ENCODE results near the gene KCNJ4.

The KCNJ4 gene

DNA sequence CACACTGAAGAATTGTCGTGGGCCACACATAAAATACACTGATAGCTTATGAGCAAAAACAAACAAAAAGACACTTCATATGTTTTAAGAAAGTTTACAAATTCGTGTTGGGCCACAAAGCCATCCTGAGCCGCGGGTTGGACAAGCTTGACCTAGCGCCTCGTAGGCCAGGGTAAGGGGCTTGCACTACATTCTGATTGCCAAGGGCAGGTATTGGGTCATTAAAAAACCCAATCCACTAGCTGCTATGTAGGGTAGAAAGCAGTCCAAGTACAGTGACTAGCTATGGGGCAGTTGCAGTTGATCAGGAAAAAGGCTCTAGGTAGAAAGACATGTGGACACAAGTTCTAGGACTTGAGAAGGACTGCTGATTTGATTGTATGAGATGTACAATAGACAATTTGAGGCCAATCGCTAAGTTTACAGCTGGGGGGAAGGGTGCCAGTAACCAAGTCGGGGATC lies 26.9 kb upstream of the KCNJ4 start:
- TF ChIP-seq, protein P1, sequence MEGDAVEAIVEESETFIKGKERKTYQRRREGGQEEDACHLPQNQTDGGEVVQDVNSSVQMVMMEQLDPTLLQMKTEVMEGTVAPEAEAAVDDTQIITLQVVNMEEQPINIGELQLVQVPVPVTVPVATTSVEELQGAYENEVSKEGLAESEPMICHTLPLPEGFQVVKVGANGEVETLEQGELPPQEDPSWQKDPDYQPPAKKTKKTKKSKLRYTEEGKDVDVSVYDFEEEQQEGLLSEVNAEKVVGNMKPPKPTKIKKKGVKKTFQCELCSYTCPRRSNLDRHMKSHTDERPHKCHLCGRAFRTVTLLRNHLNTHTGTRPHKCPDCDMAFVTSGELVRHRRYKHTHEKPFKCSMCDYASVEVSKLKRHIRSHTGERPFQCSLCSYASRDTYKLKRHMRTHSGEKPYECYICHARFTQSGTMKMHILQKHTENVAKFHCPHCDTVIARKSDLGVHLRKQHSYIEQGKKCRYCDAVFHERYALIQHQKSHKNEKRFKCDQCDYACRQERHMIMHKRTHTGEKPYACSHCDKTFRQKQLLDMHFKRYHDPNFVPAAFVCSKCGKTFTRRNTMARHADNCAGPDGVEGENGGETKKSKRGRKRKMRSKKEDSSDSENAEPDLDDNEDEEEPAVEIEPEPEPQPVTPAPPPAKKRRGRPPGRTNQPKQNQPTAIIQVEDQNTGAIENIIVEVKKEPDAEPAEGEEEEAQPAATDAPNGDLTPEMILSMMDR (IDR thresholded peaks at IDR 0.05): no peak

DNA sequence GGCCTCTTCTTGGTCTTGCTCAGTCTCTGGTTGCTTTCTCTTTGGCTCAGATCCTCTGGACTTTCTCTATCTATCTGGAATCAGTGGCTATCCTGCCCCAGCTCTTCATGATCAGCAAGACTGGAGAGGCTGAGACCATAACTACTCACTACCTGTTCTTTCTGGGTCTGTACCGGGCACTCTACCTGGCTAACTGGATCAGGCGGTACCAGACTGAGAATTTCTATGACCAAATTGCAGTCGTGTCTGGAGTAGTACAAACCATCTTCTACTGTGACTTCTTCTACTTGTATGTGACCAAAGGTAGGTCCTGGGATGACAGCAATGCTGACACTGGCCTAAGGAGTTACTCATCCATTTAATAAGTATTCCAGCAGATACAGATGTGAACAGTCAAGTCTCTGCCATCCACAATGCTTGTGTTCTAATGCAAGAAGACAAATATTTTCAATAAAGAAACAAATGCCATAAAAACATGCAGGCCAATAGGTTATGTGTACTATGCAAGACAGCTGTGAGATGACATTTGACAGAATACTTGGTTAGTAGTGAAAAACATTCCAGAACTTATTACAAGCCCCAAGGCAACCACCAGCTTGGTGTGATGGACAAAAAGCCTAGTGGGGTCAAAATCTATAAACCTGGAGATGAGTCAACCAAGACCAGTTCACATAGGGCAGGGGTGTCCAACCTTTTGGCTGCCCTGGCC lies 26.3 kb upstream of the KCNJ4 start:
- TF ChIP-seq, protein P1 (IDR thresholded peaks at IDR 0.05): no peak

DNA sequence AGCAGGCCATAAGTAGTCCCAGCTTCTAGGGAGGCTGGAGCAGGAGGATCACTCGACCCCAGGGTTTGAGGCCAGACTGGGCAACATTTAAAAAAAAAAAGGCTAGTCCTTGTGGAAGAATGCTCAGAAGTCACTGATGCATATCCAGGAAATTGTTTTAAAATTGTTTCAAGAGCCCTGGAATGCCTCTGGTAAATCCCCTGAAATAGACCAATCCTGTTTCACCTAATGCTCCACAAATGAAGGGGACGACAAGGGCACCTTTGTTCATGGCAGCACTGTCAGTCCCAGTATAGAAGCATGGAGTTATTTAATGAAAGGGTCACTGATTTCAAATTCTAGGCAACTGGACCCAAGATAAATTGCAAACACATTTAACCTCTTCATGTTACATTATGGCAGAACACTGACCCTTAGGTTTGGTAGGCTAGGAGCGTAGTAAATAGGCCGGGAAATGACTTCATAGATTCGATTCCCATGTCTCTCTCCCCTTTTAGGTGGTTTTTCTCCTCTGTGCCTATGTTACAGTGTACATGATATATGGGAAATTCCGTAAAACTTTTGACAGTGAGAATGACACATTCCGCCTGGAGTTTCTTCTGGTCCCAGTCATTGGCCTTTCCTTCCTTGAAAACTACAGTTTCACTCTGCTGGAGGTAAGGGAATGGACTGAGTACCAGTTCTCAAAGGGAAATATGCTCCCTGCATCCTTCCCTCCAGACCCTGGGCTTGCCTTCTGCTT lies 24.3 kb upstream of the KCNJ4 start:
- TF ChIP-seq, protein P1 (IDR thresholded peaks at IDR 0.05): no peak

DNA sequence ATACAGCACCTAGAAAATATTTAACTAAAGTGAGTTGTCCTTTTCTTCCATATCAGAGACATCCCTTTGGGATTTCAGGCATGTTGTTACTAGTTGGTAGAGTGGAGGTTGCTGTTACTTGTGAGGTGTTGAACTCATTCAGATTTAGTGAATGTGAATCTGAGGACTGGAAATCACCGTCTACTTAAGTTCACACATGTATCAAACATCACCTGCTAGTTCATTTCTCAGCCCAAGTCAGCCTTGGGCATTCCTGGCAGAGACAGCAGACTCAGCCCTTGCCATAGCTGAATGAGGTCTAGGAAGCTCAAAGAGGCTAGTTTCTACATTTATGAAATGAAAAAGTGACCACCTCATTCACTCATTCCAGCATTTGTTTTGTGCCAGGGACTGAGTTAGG lies 22.6 kb upstream of the KCNJ4 start:
- TF ChIP-seq, protein P1 (IDR thresholded peaks at IDR 0.05): no peak

DNA sequence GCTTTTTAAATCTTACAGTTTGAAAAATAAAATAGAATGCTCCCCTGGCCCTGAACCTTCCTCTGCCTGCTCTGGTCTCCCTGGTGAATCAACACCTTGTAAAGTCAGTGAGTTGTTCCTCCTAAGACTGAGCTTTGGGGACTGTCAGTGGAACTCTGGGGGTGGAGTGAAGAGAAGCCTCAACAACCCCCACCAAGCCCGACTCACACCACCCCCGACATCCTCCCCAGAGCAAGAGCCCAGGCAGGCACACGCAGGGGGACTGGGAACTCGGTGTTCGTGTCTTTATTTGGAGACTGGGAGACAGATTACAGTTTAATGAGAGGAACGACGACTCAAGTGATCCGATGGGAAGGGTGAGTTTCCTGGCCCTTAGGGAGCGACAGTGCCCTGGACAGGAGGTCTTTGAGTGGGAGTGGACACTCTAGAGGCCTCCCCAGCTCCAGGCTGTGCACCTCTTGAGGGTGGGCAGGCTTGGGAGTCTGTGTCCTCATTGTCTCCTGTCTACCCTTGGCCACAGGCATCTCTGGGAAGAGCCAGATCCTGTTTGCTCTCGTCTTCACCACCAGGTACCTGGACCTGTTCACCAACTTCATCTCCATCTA lies 19.1 kb upstream of the KCNJ4 start:
- TF ChIP-seq, protein P1 (IDR thresholded peaks at IDR 0.05): no peak

DNA sequence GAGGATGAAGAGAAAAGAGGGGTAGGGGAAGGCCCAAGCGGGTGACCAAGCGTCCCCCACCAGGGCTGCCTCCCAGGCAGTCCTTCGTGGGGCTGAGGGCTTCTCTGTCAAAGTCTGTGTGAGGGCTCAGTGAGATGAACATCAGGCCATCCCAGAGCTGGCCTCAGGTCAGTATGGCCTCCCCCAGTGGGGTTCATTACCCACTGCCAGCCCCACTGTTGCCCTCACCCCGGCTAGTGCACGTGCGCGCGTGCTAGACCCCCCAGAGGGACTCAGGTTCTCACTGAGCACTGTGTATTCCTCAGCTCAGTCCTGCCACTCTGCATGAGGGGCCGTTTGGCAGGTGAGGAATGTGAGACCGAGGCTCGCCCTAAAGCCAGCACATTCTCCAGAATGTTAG lies 16.2 kb upstream of the KCNJ4 start:
- TF ChIP-seq, protein P1 (IDR thresholded peaks at IDR 0.05): no peak

DNA sequence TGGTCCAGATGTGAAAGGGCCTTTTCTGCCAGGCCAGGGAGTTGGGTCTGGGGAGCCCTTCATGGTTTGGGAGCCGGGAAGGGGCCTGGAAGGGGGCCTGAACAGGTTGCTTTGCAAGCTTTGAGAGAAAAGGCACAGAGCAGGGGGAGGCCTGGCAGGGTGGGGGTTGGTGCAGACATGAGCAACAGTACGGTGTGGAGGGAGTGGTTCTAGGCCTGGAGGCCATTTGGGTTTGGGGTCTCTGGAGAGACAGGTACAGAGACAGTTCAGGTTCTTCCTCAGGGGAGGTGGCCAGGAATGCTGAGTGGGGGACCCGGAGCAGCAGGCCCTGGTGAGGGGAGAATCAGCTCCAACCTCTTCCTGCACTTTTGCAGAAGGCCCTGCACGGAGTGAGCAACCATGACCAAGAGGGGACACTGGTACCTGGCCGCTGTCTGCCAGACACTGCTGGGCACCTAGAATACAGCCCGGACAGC lies 14.3 kb upstream of the KCNJ4 start:
- TF ChIP-seq, protein P1 (IDR thresholded peaks at IDR 0.05): no peak
